Sigmoid colon (tissue), 7 donors: ENCODE measurements around the gene NAP1L5. TPM values are rescaled to one million over a fixed set of nuclear protein-coding genes. Genes with fewer than 3 reads are reported as not detected.

Source experiments
- DNase-seq: peaks from one replicate; pipeline ENCODE4 v3.0.0-alpha.2; 2019
- H3K27ac ChIP-seq, 4 donors: fragments of 200-600 bp; sonication (generic); one replicate each; pipeline ENCODE4 v1.5.1; 2016 to 2019; ENCODE audit warnings: mild to moderate bottlenecking in 1 of 4
- H3K27me3 ChIP-seq, 3 donors: fragments of 200-600 bp; sonication (generic); one replicate each; pipeline ENCODE4 v1.5.1; 2019; ENCODE audit warnings: mild to moderate bottlenecking in 1 of 3
- H3K36me3 ChIP-seq, 4 donors: fragments of 200-600 bp; sonication (generic); one replicate each; pipeline ENCODE4 v1.5.1; 2016 to 2019
- H3K4me1 ChIP-seq, 4 donors: fragments of 200-600 bp; sonication (generic); one replicate each; pipeline ENCODE4 v1.5.1; 2017 to 2019
- H3K4me3 ChIP-seq, 4 donors: fragments of 200-600 bp; sonication (generic); one replicate each; pipeline ENCODE4 v1.5.1; 2017 to 2019; ENCODE audit warnings: mild to moderate bottlenecking in 2 of 4, moderate library complexity in 1 of 4
- H3K9me3 ChIP-seq, 4 donors: fragments of 200-600 bp in 3 of 4; sonication (generic) in 3 of 4; one replicate each; pipeline versions ENCODE4 v1.5.1 to v1.6.1; 2013 to 2019
- EP300 ChIP-seq, 4 donors: sonication (generic); formaldehyde crosslinking; IDR thresholded peaks; one replicate each; pipeline ENCODE4 v1.6.1; 2017; ENCODE audit warnings: antibody characterized with exemption in 4 of 4
- POLR2A ChIP-seq, 2 donors: fragments of 450-650 bp; IDR thresholded peaks; one replicate each; pipeline ENCODE4 v1.6.1; 2016; ENCODE audit warnings: antibody characterized with exemption in 2 of 2, mild to moderate bottlenecking in 2 of 2, moderate library complexity in 2 of 2
- POLR2AphosphoS5 ChIP-seq, 4 donors: sonication (generic); formaldehyde crosslinking; IDR thresholded peaks; one replicate each; pipeline ENCODE4 v1.6.1; 2017; ENCODE audit warnings: antibody characterized with exemption in 4 of 4
- WGBS, 2 donors: extraction: QIAGEN DNeasy Blood & Tissue Kit; methylation state at CpG; one replicate each; pipeline ENCODE4 v1.1.7; 2013; 5-methylcytosine and 5-hydroxymethylcytosine counted together
- intact Hi-C: fragments of 100-400 bp; cut with DNase I; formaldehyde crosslinking; loops from one replicate; pipeline ENCODE4 v1.15.1; 2023
- polyA plus RNA-seq, 3 donors: library from polyadenylated mRNA; stranded (reverse); fragments of 200-250 nt; gene quantifications; one replicate each; pipeline ENCODE4 v1.2.3, GENCODE V29; 2013
- total RNA-seq, 4 donors: library from RNA; depleted of rRNA; stranded (reverse); fragments of >200 nt; gene quantifications; one replicate each; pipeline ENCODE4 v1.1.0, GENCODE V29; 2016
- TF ChIP-seq, protein P1 (sequence below), 4 experiments: fragments of 450-650 bp in 3 of 4; fragments of 200-600 bp in 1 of 4; IDR thresholded peaks; one replicate each; pipeline ENCODE4 v1.5.1; 2016 to 2019; ENCODE audit warnings: antibody characterized with exemption in 4 of 4, mild to moderate bottlenecking in 3 of 4, moderate library complexity in 2 of 4
- donor health status: healthy with polysubstance abuse.
- donor health status: Bipolar disorder and iron deficiency.
- donor health status: healthy.

The NAP1L5 gene, protein sequence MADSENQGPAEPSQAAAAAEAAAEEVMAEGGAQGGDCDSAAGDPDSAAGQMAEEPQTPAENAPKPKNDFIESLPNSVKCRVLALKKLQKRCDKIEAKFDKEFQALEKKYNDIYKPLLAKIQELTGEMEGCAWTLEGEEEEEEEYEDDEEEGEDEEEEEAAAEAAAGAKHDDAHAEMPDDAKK
- 10 to 100 TPM in 2 of 4 donors, 1 to 10 TPM in 2; 7.3 to 13.6 (median 9.4) TPM for total RNA-seq
- 1 to 10 TPM; 1.4 to 4.6 (median 3.0) TPM for polyA plus RNA-seq

GRCh38 chr4:88697588-88698329, at the start of gene NAP1L5:
Gene NAP1L5, minus strand, starts transcription at chr4:88697829. Its CDS starts 75 bp downstream, at chr4:88697754.
- TF ChIP-seq EP300 (IDR thresholded peaks at IDR 0.05) (peak in 2 of 4 donors; percentile 12 to 52), POLR2A (IDR thresholded peaks at IDR 0.05) (peak; percentile 44 to 63), POLR2AphosphoS5 (IDR thresholded peaks at IDR 0.05) (peak; percentile 75 to 91 (median 89))
- TF ChIP-seq, protein P1, sequence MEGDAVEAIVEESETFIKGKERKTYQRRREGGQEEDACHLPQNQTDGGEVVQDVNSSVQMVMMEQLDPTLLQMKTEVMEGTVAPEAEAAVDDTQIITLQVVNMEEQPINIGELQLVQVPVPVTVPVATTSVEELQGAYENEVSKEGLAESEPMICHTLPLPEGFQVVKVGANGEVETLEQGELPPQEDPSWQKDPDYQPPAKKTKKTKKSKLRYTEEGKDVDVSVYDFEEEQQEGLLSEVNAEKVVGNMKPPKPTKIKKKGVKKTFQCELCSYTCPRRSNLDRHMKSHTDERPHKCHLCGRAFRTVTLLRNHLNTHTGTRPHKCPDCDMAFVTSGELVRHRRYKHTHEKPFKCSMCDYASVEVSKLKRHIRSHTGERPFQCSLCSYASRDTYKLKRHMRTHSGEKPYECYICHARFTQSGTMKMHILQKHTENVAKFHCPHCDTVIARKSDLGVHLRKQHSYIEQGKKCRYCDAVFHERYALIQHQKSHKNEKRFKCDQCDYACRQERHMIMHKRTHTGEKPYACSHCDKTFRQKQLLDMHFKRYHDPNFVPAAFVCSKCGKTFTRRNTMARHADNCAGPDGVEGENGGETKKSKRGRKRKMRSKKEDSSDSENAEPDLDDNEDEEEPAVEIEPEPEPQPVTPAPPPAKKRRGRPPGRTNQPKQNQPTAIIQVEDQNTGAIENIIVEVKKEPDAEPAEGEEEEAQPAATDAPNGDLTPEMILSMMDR (IDR thresholded peaks at IDR 0.05): no peak
- Histone ChIP-seq H3K27ac (peak within 1 kb of the TSS; percentile 71 to 84 (median 81)), H3K36me3 (peaks cover 0 to 18% (median 0%) of the 10 kb centered on the region in 4 donors), H3K4me1 (no peaks in the 10 kb centered on the region), H3K9me3 (no peaks in the 10 kb centered on the region), H3K4me3 (peak within 1 kb of the TSS; percentile 39 to 64 (median 63)), H3K27me3 (no peaks in the 10 kb centered on the region)
- 55 to 56% methylated on average over 40 of the region's 40 CpGs for WGBS, 2 donors
- intact Hi-C loops: loop anchor here (5.0 kb wide), 1 partner anchor 105 kb away; the partner anchor contains the start of gene HERC3
- DNase-seq: peak; percentile 91

DNA sequence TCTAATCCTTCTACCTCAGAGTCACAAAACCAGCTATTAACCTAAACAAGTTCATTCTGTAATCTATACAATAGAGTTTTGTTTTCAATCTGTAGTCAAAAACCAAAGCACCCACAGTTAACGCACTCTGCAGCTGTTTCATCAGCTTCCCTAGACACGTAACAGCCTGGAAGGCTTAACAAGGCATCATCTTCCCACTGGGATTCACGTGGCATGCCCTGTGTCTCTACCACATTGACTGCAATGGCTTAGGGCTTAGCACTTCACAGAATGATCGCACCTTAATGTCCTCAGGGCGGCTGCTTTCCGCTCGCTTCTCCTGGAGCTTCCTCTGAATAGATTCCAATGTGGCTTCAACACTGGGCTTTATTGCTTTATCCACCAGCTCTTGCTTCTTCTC, 49.7 kb upstream of the NAP1L5 start:
- WGBS, 2 donors: 96 to 97% methylated on average over 7 of the region's 7 CpGs
- no peaks in the 10 kb centered on the region for H3K9me3 ChIP-seq
- no peak overlapping the region for H3K27ac ChIP-seq
- no peak for TF ChIP-seq EP300 (IDR thresholded peaks at IDR 0.05)
- TF ChIP-seq POLR2A (IDR thresholded peaks at IDR 0.05): no peak
- TF ChIP-seq, protein P1 (IDR thresholded peaks at IDR 0.05): no peak
- no peak for TF ChIP-seq POLR2AphosphoS5 (IDR thresholded peaks at IDR 0.05)
- peaks cover 20 to 80% (median 43%) of the 10 kb centered on the region in 4 donors for H3K36me3 ChIP-seq
- DNase-seq: no peak
- no peak overlapping the region for H3K4me3 ChIP-seq
- H3K27me3 ChIP-seq: no peaks in the 10 kb centered on the region
- peaks cover 0 to 14% (median 12%) of the 10 kb centered on the region in 4 donors for H3K4me1 ChIP-seq
- intact Hi-C loops: no loop called here

DNA sequence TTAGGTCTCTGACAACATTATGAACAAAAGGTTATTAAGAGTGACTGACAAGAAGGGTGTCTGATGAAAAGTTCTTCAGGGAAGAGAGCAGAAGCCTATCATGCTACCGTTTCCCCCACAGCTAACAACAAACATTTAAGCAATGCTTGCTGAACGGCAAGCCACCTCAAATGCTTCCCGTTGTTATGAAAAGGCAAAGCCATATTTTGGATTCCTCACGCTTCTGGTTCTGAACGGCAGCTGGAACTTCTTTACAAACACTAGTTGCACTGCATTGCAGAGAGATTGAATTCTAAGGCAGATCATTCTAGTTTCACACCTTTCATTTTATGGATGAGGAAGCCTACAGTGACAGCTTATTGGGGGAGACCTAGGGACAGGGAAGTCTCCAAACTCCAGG, 48.6 kb upstream of the NAP1L5 start:
- TF ChIP-seq EP300 (IDR thresholded peaks at IDR 0.05) (no peak), POLR2A (IDR thresholded peaks at IDR 0.05) (no peak)
- intact Hi-C loops: no loop called here
- Histone ChIP-seq H3K9me3 (no peaks in the 10 kb centered on the region), H3K27me3 (no peaks in the 10 kb centered on the region), H3K4me1 (peaks cover 0 to 14% (median 12%) of the 10 kb centered on the region in 4 donors), H3K36me3 (peaks cover 20 to 68% (median 43%) of the 10 kb centered on the region in 4 donors), H3K27ac (peak overlapping the region in 3 of 4 donors; percentile 26 to 42 (median 36)), H3K4me3 (no peak overlapping the region)
- no peak for DNase-seq
- WGBS, 2 donors: 78 to 88% methylated on average over 5 of the region's 5 CpGs

DNA sequence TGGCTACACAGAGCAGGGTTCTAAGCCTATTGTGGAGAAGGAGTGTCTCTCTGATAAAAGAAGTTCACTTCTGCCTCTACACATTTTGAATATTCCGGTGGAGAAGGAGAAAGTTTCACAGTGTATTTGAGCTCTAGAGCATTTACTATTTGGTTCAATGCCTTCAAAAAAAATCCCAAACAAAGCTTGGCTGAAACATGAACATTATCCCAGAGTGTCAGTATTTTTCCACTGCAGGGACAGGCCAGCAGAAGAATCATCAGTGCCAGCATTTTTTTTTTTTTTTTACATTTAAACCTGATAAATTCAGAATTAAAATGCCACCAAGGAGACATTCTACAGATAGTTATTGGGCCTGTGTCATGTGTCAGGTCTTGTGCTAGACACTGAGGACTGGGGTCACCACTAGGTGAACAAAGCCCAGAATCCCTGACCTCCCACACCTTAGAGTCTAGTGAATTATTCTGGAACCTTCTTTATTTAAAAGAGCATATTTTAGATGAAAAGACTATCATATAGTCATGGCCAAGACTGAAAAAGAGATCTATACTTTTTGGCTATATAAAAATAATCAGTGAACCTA, 48.0 kb upstream of the NAP1L5 start:
- Histone ChIP-seq H3K9me3 (no peaks in the 10 kb centered on the region), H3K36me3 (peaks cover 20 to 63% (median 42%) of the 10 kb centered on the region in 4 donors), H3K27me3 (no peaks in the 10 kb centered on the region), H3K4me3 (no peak overlapping the region), H3K27ac (peak overlapping the region in 3 of 4 donors; percentile 26 to 42 (median 36)), H3K4me1 (peaks cover 0 to 14% (median 12%) of the 10 kb centered on the region in 4 donors)
- intact Hi-C loops: no loop called here
- TF ChIP-seq POLR2A (IDR thresholded peaks at IDR 0.05) (no peak), POLR2AphosphoS5 (IDR thresholded peaks at IDR 0.05) (no peak)
- TF ChIP-seq, protein P1 (IDR thresholded peaks at IDR 0.05): no peak
- 83 to 96% methylated on average over 1 of the region's 1 CpG for WGBS, 2 donors
- no peak for DNase-seq

GRCh38 chr4:88745175-88745574, 47.5 kb upstream of the NAP1L5 start:
- Histone ChIP-seq H3K4me1 (peaks cover 0 to 14% (median 12%) of the 10 kb centered on the region in 4 donors), H3K36me3 (peaks cover 16 to 58% (median 38%) of the 10 kb centered on the region in 4 donors), H3K27me3 (no peaks in the 10 kb centered on the region), H3K9me3 (no peaks in the 10 kb centered on the region), H3K27ac (peak overlapping the region in 3 of 4 donors; percentile 26 to 42 (median 36)), H3K4me3 (no peak overlapping the region)
- intact Hi-C loops: no loop called here
- 92 to 95% methylated on average over 1 of the region's 1 CpG for WGBS, 2 donors
- DNase-seq: no peak
- TF ChIP-seq EP300 (IDR thresholded peaks at IDR 0.05) (no peak), POLR2AphosphoS5 (IDR thresholded peaks at IDR 0.05) (no peak), POLR2A (IDR thresholded peaks at IDR 0.05) (no peak)
- TF ChIP-seq, protein P1 (IDR thresholded peaks at IDR 0.05): no peak
